Measurements from ENCODE around the gene DPH3.
"Not testable (repeated sequence)": the region's sequence is repeated elsewhere in the genome, so short reads cannot be mapped to it uniquely, and the experiment has no call there.

DPH3 gene

DNA sequence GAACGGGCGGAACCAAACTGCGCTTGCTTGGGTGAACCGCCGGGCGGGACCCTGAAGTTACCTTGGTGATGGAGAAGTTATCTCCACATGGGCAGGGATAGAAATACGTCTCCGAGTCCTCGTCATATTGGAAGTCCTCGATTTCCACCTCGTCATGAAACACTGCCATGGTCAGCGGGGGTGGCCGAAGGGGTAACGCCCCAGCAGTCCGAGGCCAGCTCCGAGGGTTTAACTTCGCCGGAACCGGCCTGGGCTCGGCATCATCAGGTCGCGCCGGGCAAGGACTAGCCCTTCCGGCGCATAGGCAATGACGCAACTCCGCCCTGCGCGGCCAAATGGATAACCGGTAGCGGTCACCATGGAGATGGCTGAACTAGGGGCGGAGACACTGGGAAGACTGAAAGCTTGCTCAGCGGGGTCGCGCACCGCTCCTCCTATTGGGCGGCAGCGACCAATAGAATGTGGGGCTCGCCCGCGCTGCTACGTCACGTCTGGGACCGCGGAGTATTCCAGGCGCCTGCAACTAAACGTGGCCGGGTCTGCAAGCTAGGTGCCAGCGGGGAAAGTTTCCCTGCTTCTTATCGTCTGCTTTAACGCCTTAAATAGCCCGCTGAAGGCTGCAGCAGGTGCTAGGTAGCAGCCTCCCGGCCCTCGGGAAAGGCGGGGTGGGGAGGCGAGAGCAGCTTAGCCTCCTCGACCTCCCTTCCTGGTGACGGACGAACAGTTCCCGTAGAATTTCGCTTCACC, at the start of gene DPH3, which contains the start of gene OXNAD1:
DPH3 (minus strand) TSS at position 236 of the 747 bp plus-strand sequence; CDS start at position 169, 67 bp downstream.
OXNAD1 (plus strand) TSS at position 505 of the 747 bp plus-strand sequence. CDS start 5,741 bp downstream, outside the sequence.
- TF ChIP-seq, protein P1, sequence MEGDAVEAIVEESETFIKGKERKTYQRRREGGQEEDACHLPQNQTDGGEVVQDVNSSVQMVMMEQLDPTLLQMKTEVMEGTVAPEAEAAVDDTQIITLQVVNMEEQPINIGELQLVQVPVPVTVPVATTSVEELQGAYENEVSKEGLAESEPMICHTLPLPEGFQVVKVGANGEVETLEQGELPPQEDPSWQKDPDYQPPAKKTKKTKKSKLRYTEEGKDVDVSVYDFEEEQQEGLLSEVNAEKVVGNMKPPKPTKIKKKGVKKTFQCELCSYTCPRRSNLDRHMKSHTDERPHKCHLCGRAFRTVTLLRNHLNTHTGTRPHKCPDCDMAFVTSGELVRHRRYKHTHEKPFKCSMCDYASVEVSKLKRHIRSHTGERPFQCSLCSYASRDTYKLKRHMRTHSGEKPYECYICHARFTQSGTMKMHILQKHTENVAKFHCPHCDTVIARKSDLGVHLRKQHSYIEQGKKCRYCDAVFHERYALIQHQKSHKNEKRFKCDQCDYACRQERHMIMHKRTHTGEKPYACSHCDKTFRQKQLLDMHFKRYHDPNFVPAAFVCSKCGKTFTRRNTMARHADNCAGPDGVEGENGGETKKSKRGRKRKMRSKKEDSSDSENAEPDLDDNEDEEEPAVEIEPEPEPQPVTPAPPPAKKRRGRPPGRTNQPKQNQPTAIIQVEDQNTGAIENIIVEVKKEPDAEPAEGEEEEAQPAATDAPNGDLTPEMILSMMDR (IDR thresholded peaks at IDR 0.05; ENCODE audit: low read length, missing control alignments): no peak
- peak within 1 kb of the TSS; percentile 93 for H3K4me3 ChIP-seq (replicated peaks; ENCODE audit: low read depth, low read length)
- peak; percentile 100 for DNase-seq (ENCODE audit: low read depth)

DNA sequence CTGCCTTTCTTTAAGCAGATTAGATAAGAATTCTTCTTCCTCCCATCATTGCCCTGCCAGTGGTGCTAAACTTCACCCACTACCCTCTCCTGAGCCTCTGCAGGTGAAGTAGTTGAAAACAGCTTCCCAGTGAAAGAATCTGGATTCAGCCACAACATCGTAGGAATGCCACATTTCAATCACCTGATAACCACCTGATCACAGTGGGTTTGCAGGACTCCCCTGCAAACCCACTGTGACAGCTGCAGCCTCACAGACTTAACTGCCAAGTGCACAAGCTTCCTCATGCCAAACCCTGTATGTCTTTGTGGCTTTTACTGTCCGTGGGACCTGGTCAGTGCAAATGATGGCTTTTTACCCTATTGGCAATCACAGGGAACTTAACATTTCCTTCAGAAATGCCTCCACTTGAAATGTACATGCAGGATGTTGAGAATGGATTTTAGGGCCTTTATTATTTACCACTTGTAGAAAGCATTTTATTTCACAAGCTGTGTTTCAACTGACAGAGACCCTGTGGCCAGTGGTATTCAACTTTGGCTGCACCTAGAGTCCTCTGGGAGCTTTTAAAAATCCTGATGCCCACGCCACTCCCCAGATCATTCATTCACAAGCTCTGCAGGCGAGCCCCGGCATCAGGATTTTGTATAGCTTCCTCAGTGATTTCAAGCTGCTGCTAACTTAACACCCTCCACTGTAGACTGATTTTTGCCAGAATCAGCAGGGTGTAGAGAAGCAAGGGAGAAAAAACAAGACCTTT, 49.3 kb upstream of the DPH3 start:
- H3K4me3 ChIP-seq (replicated peaks; ENCODE audit: low read depth, low read length): no peak overlapping the region
- DNase-seq (ENCODE audit: low read depth): no peak
- TF ChIP-seq, protein P1 (IDR thresholded peaks at IDR 0.05; ENCODE audit: low read length, missing control alignments): no peak

DNA sequence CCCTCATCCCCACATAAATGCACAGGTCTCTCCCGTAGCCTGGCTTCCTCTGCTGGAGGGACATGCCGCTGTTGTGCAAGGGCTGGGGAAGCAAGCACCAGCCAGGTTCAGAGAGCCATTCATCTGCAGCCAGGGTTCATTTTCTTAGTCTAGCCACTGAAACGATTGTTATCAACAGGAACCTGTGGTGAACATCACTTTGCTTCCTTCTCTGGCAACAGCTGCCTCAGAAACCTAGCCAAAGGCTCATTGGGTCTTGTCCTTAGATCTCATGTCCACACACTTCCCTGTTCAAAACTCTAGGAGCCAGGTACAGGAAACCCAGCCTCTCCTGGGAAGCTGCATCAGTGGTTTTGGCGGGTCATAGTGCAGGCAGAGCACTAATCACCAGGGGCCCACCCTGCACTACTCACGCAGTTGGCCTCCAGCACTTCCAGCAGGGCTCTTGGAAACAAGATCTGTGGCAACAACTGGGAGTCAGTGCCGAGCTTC, 47.3 kb upstream of the DPH3 start:
- DNase-seq (ENCODE audit: low read depth): peak; percentile 39
- no peak overlapping the region for H3K4me3 ChIP-seq (replicated peaks; ENCODE audit: low read depth, low read length)
- TF ChIP-seq, protein P1 (IDR thresholded peaks at IDR 0.05; ENCODE audit: low read length, missing control alignments): no peak

DNA sequence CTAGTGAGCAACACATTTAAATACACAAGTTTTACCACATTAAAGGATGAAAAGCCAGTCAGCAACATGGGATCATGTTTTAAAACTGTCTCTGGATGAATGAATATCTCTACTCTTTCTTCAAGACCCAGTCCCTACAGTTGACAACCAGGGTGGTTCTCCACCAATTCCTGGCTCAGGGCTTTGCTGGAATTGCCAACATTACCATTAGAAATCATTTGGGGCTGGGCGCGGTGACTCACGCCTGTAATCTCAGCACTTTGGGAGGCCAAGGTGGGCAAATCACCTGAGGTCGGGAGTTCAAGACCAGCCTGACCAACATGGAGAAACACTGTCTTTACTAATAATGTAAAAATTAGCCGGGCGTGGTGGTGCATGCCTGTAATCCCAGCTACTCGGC, 45.7 kb upstream of the DPH3 start:
- H3K4me3 ChIP-seq (replicated peaks; ENCODE audit: low read depth, low read length); DNase-seq (ENCODE audit: low read depth): not testable (repeated sequence)

DNA sequence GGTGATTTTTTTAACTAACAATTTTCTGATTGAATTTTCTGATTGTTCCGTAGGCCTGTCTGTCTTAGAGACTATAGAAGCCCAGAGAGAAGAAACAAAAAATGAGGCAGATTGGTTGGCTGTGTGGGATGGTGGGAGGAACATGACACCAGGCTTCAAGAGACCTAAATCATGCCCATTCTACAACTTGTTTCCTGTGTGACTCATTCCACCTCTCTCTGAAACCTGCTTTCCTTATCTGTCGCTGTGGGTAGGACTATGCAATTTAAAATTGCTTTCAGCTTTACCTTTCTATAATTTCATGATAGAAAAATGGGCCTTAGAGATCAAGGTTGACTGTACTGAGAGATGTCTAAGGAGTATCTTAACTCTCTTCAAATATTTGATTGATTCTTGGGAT, 44.8 kb upstream of the DPH3 start:
- TF ChIP-seq, protein P1 (IDR thresholded peaks at IDR 0.05; ENCODE audit: low read length, missing control alignments): no peak
- DNase-seq (ENCODE audit: low read depth): peak; percentile 64
- H3K4me3 ChIP-seq (replicated peaks; ENCODE audit: low read depth, low read length): no peak overlapping the region

DNA sequence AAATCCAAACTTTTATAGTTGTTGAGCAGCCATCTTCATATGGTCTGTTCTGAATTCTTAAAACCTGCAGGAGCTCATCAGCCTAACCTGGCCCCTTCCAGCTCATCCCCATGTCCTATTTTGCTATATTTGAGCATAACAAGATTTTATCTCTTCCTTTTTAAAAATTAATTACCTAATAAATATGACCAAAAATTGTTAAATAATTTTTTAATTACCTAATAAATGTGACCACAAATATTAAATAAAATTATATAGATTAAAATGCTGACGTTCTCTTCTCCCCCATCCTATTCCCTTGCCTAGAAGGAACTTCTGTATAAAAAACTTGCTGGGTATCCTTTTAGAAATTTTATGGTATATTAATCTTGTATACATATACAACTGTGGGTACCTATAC, 44.0 kb upstream of the DPH3 start:
- TF ChIP-seq, protein P1 (IDR thresholded peaks at IDR 0.05; ENCODE audit: low read length, missing control alignments): no peak
- no peak overlapping the region for H3K4me3 ChIP-seq (replicated peaks; ENCODE audit: low read depth, low read length)

DNA sequence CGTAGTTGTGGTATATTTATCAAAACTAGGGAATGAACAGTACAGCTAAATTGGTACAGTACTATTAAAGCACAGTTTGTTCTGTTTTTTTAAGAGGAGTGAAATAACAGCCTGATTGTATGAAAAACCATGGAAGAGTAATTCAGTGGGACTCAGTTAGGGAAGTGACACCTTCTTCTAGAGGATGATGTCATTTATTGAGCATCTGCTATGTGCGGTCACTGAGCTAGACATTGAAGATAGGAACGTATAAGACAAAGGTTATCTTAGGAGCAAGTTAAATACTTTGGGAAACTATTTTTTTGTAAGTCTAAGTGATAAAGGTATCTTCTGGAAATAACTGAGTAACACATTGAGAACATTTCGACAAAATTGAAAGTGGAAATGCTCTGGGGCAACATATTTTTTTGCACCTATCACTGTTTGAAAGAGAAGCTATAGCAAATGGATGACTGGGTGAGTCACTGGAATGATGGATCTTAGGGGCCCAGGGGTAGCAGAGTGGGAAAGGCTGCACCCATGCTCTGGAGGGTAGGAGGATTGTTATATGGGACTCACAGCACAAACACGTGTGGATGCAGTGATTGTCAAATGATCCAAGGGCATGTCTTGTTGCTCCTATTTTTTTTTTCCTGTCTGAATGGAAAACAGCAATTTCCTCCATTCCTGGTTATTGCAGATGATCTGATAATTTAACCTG, 43.2 kb upstream of the DPH3 start:
- no peak for DNase-seq (ENCODE audit: low read depth)
- TF ChIP-seq, protein P1 (IDR thresholded peaks at IDR 0.05; ENCODE audit: low read length, missing control alignments): no peak
- no peak overlapping the region for H3K4me3 ChIP-seq (replicated peaks; ENCODE audit: low read depth, low read length)

More for the DNA sequence above, 44.0 kb upstream of the DPH3 start:
- DNase-seq (ENCODE audit: low read depth): no peak
